K562 (cell line): ENCODE data around the gene ANXA1. TPM values are rescaled to one million over a fixed set of nuclear protein-coding genes. Genes with fewer than 3 reads are reported as not detected.

ENCODE experiments used
- ATAC-seq: fragments of 200-7000 bp; cut with Tn5 transposase; 3 replicates; pipeline ENCODE4 v1.9.1; 2020; ENCODE audit warnings: moderate library complexity
- BruUV-seq: library from RNA; stranded (reverse); fragments of 400-500 nt; replicated peaks from 2 replicates; lab custom pipeline; 2021; lab: Mats Ljungman, UMichigan
- CTCF ChIA-PET: fragments of 300-600 bp; formaldehyde crosslinking; extraction: SDS; loops from one replicate; lab custom pipeline; 2021; ENCODE audit warnings: low intra/inter-chr PET ratio; lab: Yijun Ruan, JAX
- POLR2A ChIA-PET: fragments of 300-600, 350-650 bp; sonication (Branson Sonifier 250); formaldehyde crosslinking; extraction: SDS; loops from one replicate; lab custom pipeline; 2021; ENCODE audit warnings: antibody characterized with exemption, inconsistent platforms; lab: Yijun Ruan, JAX
- DNase-seq, 4 experiments: peaks; one replicate each; pipeline versions ENCODE4 v3.0.0 to v3.0.0-alpha.2; 2011 to 2018; ENCODE audit warnings: low spot score in 3 of 4, mixed read lengths in 3 of 4; ENCODE audit errors: extremely low read depth in 1 of 4
- FAIRE-seq: peaks from 2 replicates; lab custom pipeline; 2011; peaks lifted over from hg19 to GRCh38; lab: Jason Lieb, UNC
- H2AFZ ChIP-seq: 2 replicates; pipeline ENCODE4 v1.6.0; 2011; ENCODE audit warnings: low read depth, low read length, control low read depth, inconsistent platforms
- H3K27ac ChIP-seq: fragments of 200-600 bp; 3 replicates; pipeline ENCODE4 v1.8.0; 2011; ENCODE audit warnings: low read depth, mild to moderate bottlenecking, control low read depth, inconsistent platforms, low read length, moderate library complexity, mixed read lengths; ENCODE audit errors: extremely low read depth
- H3K27me3 ChIP-seq, 2 experiments: fragments of 300-600 bp in 1 of 2; 2 replicates in 1 of 2; 3 replicates in 1 of 2; pipeline versions ENCODE4 v1.6.0 to v1.8.0; 2011; ENCODE audit warnings: inconsistent platforms in 2 of 2, low read length in 2 of 2, mild to moderate bottlenecking in 1 of 2, mixed read lengths in 1 of 2, moderate library complexity in 1 of 2; ENCODE audit not compliant: control insufficient read depth in 2 of 2, insufficient read depth in 2 of 2
- H3K36me3 ChIP-seq: fragments of 300-600 bp; 3 replicates; pipeline ENCODE4 v1.8.0; 2011; ENCODE audit warnings: mild to moderate bottlenecking, low read length, inconsistent platforms; ENCODE audit not compliant: control insufficient read depth, insufficient read depth
- H3K4me1 ChIP-seq, 2 experiments: fragments of 200-600 bp in 1 of 2; replicated peaks in 1 of 2; 2 replicates in 1 of 2; 3 replicates in 1 of 2; pipeline versions ENCODE4 v1.5.1 to v1.8.0; 2011; ENCODE audit warnings: inconsistent platforms in 2 of 2, low read length in 2 of 2, mild to moderate bottlenecking in 1 of 2, mixed read lengths in 1 of 2, moderate library complexity in 1 of 2; ENCODE audit not compliant: control insufficient read depth in 2 of 2, insufficient read depth in 2 of 2
- H3K4me2 ChIP-seq: 2 replicates; pipeline ENCODE4 v1.6.1; 2011; ENCODE audit warnings: low read length, control low read depth, inconsistent platforms, mixed read lengths; ENCODE audit not compliant: insufficient read depth
- H3K4me3 ChIP-seq: fragments of 200-600 bp; sonication (generic), shearing (Covaris generic); 2 replicates; pipeline ENCODE4 v1.5.1; 2016; ENCODE audit warnings: control low read depth, inconsistent platforms
- H3K79me2 ChIP-seq: fragments of 200-600 bp; 3 replicates; pipeline ENCODE4 v1.8.0; 2011; ENCODE audit warnings: low read length, inconsistent platforms; ENCODE audit not compliant: control insufficient read depth, insufficient read depth
- H3K9ac ChIP-seq, 2 experiments: 2 replicates each; pipeline versions ENCODE4 v1.6.0 to v1.6.1; 2011; ENCODE audit warnings: low read depth in 2 of 2, low read length in 2 of 2, control low read depth in 1 of 2, inconsistent platforms in 1 of 2, mild to moderate bottlenecking in 1 of 2, mixed read lengths in 1 of 2; ENCODE audit not compliant: insufficient read depth in 1 of 2
- H3K9me1 ChIP-seq: one replicate; pipeline ENCODE4 v1.6.0; 2011; ENCODE audit warnings: inconsistent platforms, mild to moderate bottlenecking, low read length, moderate library complexity; ENCODE audit not compliant: control insufficient read depth, insufficient read depth
- H3K9me3 ChIP-seq: replicated peaks from 2 replicates; pipeline ENCODE4 v1.5.1; 2011; ENCODE audit warnings: low read depth, low read length, inconsistent platforms; ENCODE audit not compliant: control insufficient read depth, insufficient read depth
- H4K20me1 ChIP-seq: replicated peaks from 2 replicates; pipeline ENCODE4 v1.6.1; 2011; ENCODE audit warnings: low read length, inconsistent platforms, mixed read lengths; ENCODE audit not compliant: control insufficient read depth, insufficient read depth
- ESRRB ChIP-seq: fragments of 250-450 bp; sonication (Bioruptor Pico); IDR thresholded peaks from 2 replicates; pipeline ENCODE4 v1.5.0; 2020; ENCODE audit warnings: mild to moderate bottlenecking, moderate library complexity, borderline replicate concordance
- ETS2 ChIP-seq: IDR thresholded peaks from 2 replicates; pipeline ENCODE4 v1.6.1; 2016; ENCODE audit warnings: borderline replicate concordance, missing genetic modification characterization, mild to moderate bottlenecking, moderate library complexity, missing compliant biosample characterization; ENCODE audit not compliant: poor library complexity, severe bottlenecking
- MCM2 ChIP-seq: fragments of 450-650 bp; IDR thresholded peaks from 2 replicates; pipeline ENCODE4 v1.6.1; 2017; ENCODE audit warnings: low read depth, mild to moderate bottlenecking
- NONO ChIP-seq, 2 experiments: fragments of 200-400 bp in 1 of 2; fragments of 450-650 bp in 1 of 2; formaldehyde crosslinking in 1 of 2; IDR thresholded peaks; 2 replicates each; pipeline ENCODE4 v1.6.1; 2017; ENCODE audit warnings: low read depth in 2 of 2, mild to moderate bottlenecking in 2 of 2, moderate library complexity in 2 of 2, low read length in 1 of 2
- PBX2 ChIP-seq, 2 experiments: IDR thresholded peaks in 1 of 2; conservative IDR thresholded peaks in 1 of 2; 2 replicates each; pipeline ENCODE4 v1.6.1; 2016; ENCODE audit warnings: low read depth in 2 of 2, mild to moderate bottlenecking in 1 of 2, missing compliant biosample characterization in 1 of 2, missing genetic modification characterization in 1 of 2, moderate library complexity in 1 of 2
- PML ChIP-seq: IDR thresholded peaks from 2 replicates; pipeline ENCODE4 v1.6.1; 2012; ENCODE audit warnings: low read length, inconsistent platforms
- POLR2AphosphoS2 ChIP-seq: IDR thresholded peaks from 2 replicates; pipeline ENCODE4 v1.6.1; 2012; ENCODE audit warnings: low read length, improper control_type of control experiment
- RBM25 ChIP-seq: fragments of 200-400 bp; formaldehyde crosslinking; IDR thresholded peaks from 2 replicates; pipeline ENCODE4 v1.6.1; 2018; ENCODE audit warnings: low read length, low read depth, moderate library complexity; ENCODE audit not compliant: severe bottlenecking
- ZBTB43 ChIP-seq: sonication (generic); formaldehyde crosslinking; IDR thresholded peaks from 2 replicates; pipeline ENCODE4 v1.8.0; 2023; ENCODE audit warnings: mild to moderate bottlenecking, missing genetic modification reagents
- WGBS: fragments of 100-300 bp; shearing (Covaris generic); methylation state at CpG from one replicate; pipeline ENCODE4 v1.1.6; 2016; ENCODE audit warnings: low coverage, mixed read lengths; ENCODE audit not compliant: insufficient coverage; ENCODE audit errors: missing lambda C conversion rate; 5-methylcytosine and 5-hydroxymethylcytosine counted together
- in situ Hi-C: fragments of 300-500 bp; cut with MboI; formaldehyde crosslinking; loops from 4 replicates; pipeline ENCODE4 v1.15.0; 2018; ENCODE audit warnings: inconsistent platforms, mixed read lengths
- intact Hi-C: fragments of 100-400 bp; cut with micrococcal nuclease; formaldehyde crosslinking; loops from 2 replicates; pipeline ENCODE4 v1.14.2; 2022
- polyA plus RNA-seq, 8 experiments: library from polyadenylated mRNA; depleted of rRNA in 4 of 8; stranded (reverse) in 5 of 8; unstranded in 3 of 8; fragments of >200 nt; fragmentation: Nextera tagmentation in 2 of 8; fragmentation: Illumina TruSeq in 1 of 8; extraction: Ambion mirVana in 2 of 8; extraction: Trizol in 1 of 8; gene quantifications; 2 replicates each; pipeline versions ENCODE4 v1.2.1 to v1.2.3, GENCODE V29; 2011 to 2014; ENCODE audit warnings: inconsistent platforms in 1 of 8, missing spikeins in 1 of 8
- total RNA-seq, 7 experiments: library from RNA; depleted of rRNA in 6 of 7; stranded (reverse); fragments of >200 nt in 6 of 7; fragmentation: Illumina TruSeq in 2 of 7; extraction: Trizol in 2 of 7; gene quantifications; 2 replicates each; pipeline versions ENCODE4 v1.2.1 to v1.2.3, GENCODE V29; 2011 to 2021; ENCODE audit warnings: low replicate concordance in 1 of 7

Gene ANXA1
- total and polyA plus RNA-seq, 9 of the 15 experiments (the other 6 are each of a cell fraction or from before 2014, with no cell fraction given) = 406 to 1,298 (median 620) TPM

- TF ChIP-seq PBX2 (CRISPR knock-in tag; IDR thresholded peaks at IDR 0.05; ENCODE audit: low read depth) = no peak
- no peak for TF ChIP-seq PBX2 (tag; conservative IDR thresholded peaks at IDR 0.05; ENCODE audit: low read depth)
- no peak for TF ChIP-seq ETS2 (tag)
- peak; percentile 50; the same call in 1 of the 2 replicates for TF ChIP-seq POLR2AphosphoS2
Measured at GRCh38 chr9:73156865-73157187, 5.2 kb downstream of the ANXA1 start (continued).

- in situ Hi-C loops = no loop called here
- Histone ChIP-seq H3K36me3 (peaks cover 84% of the 10 kb centered on the region), H3K9me1 (no peaks in the 10 kb centered on the region), H3K4me1 (peaks cover 0 to 9% of the 10 kb centered on the region in 2 experiments; a peak in 2 of 5 replicates), H3K27me3 (no peaks in the 10 kb centered on the region), H3K9ac (no peak overlapping the region), H3K9me3 (no peaks in the 10 kb centered on the region), H3K79me2 (peaks cover 53% of the 10 kb centered on the region), H3K4me3 (no peak overlapping the region), H3K4me2 (no peak overlapping the region), H2AFZ (no peak overlapping the region), H3K27ac (no peak overlapping the region), H4K20me1 (no peaks in the 10 kb centered on the region; the same call in 1 of the 2 replicates)
- FAIRE-seq (no peak), DNase-seq (no peak), ATAC-seq (no peak)
- 100% methylated on average over 1 of the region's 2 CpGs for WGBS
- ChIA-PET POLR2A (interaction anchor here (0.7 kb wide), 1 partner anchor 23 kb away, joined by 4 read pairs; no protein-coding TSS in a partner anchor), CTCF (no interaction called here)
- BruUV-seq = no TSS peak
- intact Hi-C loops = no loop called here
- no peak for TF ChIP-seq RBM25
- no peak for TF ChIP-seq NONO (IDR thresholded peaks at IDR 0.05; ENCODE audit: low read depth in 2 of 2, low read length in 1 of 2)
- TF ChIP-seq ESRRB (CRISPR knock-in tag) = no peak
- TF ChIP-seq PML = 0 out of 2 replicates have a peak, but pooled peaks have one; percentile 9
- no peak for TF ChIP-seq MCM2
- no peak for TF ChIP-seq ZBTB43
Measured at GRCh38 chr9:73157811-73158210, 6.1 kb downstream of the ANXA1 start.
